Measurements from ENCODE around the gene CGA.
A peak's percentile ranks its signal among the peaks of the same experiment; 100 is the strongest.

CGA gene

GRCh38 chr6:87093199-87093598 is 1.7 kb downstream of the CGA start:
- no peak for TF ChIP-seq CTCF (IDR thresholded peaks at IDR 0.05; ENCODE audit: low read depth, low read length)
- peak in 1 of 2 donors; percentile 2 for DNase-seq (ENCODE audit: low read depth in 2 of 2)
- no peak overlapping the region for H3K4me3 ChIP-seq (replicated peaks in 1 of 2; ENCODE audit: low read depth in 2 of 2, low read length in 2 of 2)

GRCh38 chr6:87092435-87092834 is 2.5 kb downstream of the CGA start:
- no peak for DNase-seq (ENCODE audit: low read depth in 2 of 2)
- TF ChIP-seq CTCF (IDR thresholded peaks at IDR 0.05; ENCODE audit: low read depth, low read length) = no peak
- H3K4me3 ChIP-seq (replicated peaks in 1 of 2; ENCODE audit: low read depth in 2 of 2, low read length in 2 of 2) = no peak overlapping the region

GRCh38 chr6:87089135-87089534 is 5.8 kb downstream of the CGA start:
- no peak for TF ChIP-seq CTCF (IDR thresholded peaks at IDR 0.05; ENCODE audit: low read depth, low read length)
- DNase-seq (ENCODE audit: low read depth in 2 of 2) = no peak
- H3K4me3 ChIP-seq (replicated peaks in 1 of 2; ENCODE audit: low read depth in 2 of 2, low read length in 2 of 2) = no peak overlapping the region

- DNase-seq (ENCODE audit: low read depth in 2 of 2) = no peak
- TF ChIP-seq CTCF (IDR thresholded peaks at IDR 0.05; ENCODE audit: low read depth, low read length) = no peak
- H3K4me3 ChIP-seq (replicated peaks in 1 of 2; ENCODE audit: low read depth in 2 of 2, low read length in 2 of 2) = no peak overlapping the region
Measured at GRCh38 chr6:87088076-87088475, 6.8 kb downstream of the CGA start.

- no peak for DNase-seq (ENCODE audit: low read depth in 2 of 2)
- no peak overlapping the region for H3K4me3 ChIP-seq (replicated peaks in 1 of 2; ENCODE audit: low read depth in 2 of 2, low read length in 2 of 2)
- TF ChIP-seq CTCF (IDR thresholded peaks at IDR 0.05; ENCODE audit: low read depth, low read length) = no peak
Measured at GRCh38 chr6:87082160-87082721, 12.7 kb downstream of the CGA start.

- peak; percentile 68 to 74 for DNase-seq (ENCODE audit: low read depth in 2 of 2)
- H3K4me3 ChIP-seq (replicated peaks in 1 of 2; ENCODE audit: low read depth in 2 of 2, low read length in 2 of 2) = no peak overlapping the region
- peak; percentile 97 for TF ChIP-seq CTCF (IDR thresholded peaks at IDR 0.05; ENCODE audit: low read depth, low read length)
Measured at GRCh38 chr6:87078983-87079616, 15.8 kb downstream of the CGA start.

- no peak for TF ChIP-seq CTCF (IDR thresholded peaks at IDR 0.05; ENCODE audit: low read depth, low read length)
- DNase-seq (ENCODE audit: low read depth in 2 of 2) = no peak
- no peak overlapping the region for H3K4me3 ChIP-seq (replicated peaks in 1 of 2; ENCODE audit: low read depth in 2 of 2, low read length in 2 of 2)
Measured at GRCh38 chr6:87075168-87075567, 19.7 kb downstream of the CGA start.
